ENCODE data around the gene PPCDC.

Gene PPCDC, protein sequence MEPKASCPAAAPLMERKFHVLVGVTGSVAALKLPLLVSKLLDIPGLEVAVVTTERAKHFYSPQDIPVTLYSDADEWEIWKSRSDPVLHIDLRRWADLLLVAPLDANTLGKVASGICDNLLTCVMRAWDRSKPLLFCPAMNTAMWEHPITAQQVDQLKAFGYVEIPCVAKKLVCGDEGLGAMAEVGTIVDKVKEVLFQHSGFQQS

DNA sequence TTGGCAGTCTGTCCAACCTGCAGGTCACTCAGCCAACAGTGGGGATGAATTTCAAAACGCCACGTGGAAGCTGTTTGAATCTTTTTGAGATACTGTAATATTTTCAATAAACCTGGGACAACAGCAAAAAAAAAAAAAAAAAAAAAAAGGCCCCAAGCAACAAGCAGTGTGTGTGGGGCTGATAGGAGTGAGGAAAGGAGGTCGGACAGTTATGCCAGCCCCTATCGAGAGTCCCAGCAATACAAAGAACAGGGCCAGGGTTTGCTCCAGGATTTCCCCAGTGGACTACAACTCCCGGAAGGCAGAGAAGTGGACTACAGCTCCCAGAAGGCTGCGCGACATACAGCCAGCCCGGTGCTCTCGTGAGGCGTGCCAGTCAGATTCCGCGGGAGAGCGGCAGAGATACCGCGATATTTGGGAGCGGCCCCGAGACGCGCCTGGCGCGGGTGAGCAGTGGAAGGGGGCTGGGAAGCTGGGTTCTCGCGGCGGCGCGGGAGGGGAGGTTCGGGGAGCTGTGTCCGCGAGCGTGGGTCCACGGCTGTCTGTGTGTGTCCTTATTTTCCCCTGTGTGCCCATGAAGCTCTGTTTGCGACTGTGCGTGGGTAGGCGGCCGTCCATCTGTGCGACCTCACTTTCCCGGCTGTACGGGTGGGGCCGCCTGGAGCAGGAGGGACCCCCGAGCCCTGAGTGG, at the start of gene PPCDC:
TSS of gene PPCDC (plus strand) at position 410 of the 691 bp plus-strand sequence. CDS start 4,729 bp downstream, outside the sequence.
- FAIRE-seq, result peak; percentile 79

DNA sequence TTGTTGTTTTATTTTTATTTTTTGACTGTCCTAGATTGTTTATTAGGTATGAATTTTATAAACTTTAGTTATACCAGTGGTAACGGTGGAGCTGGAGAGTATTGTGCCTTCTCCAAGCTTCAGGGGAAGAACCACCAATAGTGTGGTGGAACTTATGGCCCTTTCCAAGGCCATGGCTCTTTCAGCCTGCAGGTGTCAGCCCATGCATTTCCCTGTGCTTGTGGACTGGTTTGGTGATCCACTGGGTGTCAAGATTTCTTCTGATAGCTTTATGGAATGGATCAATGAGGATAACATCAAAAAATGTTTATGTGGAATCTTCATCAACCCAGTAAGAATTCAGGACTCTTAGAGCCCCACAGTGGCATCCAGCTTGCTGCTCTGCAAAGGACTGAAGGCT, 47.2 kb upstream of the PPCDC start:
- no peak for FAIRE-seq

DNA sequence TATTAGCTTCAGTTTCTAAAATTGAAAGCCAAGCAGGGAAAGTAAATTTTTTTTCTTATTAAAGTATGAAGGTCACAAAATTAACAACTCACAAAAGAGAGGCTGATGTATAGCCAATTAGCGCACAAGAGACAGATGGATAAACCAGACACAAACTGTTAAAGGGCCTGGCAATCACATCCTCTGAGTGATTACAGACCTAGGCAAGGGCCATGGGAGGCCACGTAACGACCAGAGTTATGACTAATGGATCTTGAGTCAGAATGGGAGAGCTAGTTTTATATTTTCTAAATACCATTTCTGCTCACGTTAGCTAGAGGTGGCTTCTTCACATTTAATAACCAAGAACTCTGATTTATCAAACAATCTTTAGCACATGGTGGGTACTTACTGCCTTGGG, 45.8 kb upstream of the PPCDC start:
- FAIRE-seq, result no peak

DNA sequence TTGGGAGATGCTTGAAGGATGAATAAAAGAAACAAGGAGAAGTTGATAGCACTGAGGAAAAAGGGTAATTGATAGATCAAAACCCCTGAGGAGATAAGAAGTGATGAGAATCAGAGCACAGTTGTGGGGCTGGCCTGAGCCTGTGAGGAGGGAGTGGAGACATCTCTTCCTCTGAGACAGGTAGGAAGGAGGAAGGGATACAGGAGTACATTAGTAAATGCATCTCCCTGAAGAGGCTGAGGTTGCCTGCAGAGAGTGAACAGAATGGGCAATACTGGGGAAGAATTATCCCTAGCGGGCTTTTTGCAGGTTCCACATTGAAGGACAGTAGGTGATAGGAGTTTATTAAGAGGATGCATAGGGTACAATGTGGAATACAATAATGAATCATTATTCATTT, 45.3 kb upstream of the PPCDC start:
- FAIRE-seq, result no peak

DNA sequence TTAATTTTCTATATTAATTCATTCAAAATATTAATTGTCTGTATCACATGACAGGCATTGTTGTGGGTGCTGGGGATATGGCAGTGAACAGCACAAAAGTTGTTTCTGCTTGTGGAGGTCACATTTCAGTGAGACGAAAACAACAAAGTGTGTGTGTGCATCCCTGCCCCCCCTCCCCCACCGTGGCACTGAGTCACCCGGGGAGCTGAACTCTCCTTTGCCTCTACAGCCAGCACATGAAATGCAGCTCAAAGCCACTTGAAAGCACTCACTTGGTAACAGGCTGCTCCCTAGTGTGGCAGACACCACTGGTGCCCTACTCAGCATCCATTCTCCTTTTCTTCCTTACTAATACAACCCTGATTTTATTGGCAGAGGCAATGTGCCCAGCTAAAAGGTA, 44.9 kb upstream of the PPCDC start:
- FAIRE-seq, result no peak

DNA sequence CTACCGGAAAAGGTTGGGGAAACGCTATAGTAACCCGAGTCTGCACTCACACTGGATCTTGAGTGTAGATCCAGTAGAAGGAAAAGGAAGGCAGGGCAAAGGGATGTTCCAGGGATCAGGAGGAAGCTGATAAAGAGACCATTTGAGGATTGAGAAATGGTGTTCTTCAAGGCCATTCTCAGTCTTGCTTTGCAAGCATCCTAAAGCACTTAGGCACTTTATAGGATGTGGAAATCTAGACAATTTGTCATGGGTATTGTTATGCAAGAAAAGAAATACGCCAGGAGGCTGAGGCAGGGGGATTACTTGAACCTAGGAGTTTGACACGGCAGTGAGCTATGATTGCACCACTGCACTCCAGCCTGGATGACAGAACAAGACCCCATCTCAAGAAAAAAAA, 41.2 kb upstream of the PPCDC start:
- FAIRE-seq, result no peak

DNA sequence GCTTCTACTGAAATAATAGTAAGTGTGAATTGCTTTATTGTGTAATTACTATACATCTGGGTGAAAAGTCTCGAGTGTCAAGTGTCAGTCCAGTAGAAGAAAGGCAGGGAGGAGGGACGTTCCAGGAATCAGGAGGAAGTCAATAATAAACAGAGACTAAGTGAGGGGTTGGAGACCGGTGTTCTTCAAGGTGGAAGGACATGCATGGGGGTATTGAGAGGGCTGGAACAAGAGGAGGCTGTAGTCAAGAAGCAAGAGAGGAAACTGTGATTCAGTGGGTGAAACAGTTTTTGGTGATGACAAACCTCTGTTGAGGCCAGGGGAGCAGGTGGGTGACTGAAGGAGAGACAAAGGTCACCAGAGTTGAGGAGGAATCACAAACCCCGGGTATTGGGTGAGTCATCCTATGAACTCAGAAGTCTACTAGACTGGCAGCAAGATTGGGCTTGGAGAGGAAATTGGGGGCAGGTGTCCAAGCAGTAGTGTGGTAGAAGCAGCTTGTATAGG, 39.6 kb upstream of the PPCDC start:
- FAIRE-seq, result no peak

GRCh38 chr15:74988007-74988800, 35.2 kb upstream of the PPCDC start:
- FAIRE-seq, result no peak

- FAIRE-seq, result no peak
Observed at GRCh38 chr15:74989527-74989926, 33.9 kb upstream of the PPCDC start.

- FAIRE-seq, result no peak
Observed at GRCh38 chr15:74992619-74993018, 30.8 kb upstream of the PPCDC start.

- no peak for FAIRE-seq
Observed at GRCh38 chr15:74994236-74994635, 29.2 kb upstream of the PPCDC start.

- FAIRE-seq, result no peak
Observed at GRCh38 chr15:74994685-74995084, 28.7 kb upstream of the PPCDC start.

DNA sequence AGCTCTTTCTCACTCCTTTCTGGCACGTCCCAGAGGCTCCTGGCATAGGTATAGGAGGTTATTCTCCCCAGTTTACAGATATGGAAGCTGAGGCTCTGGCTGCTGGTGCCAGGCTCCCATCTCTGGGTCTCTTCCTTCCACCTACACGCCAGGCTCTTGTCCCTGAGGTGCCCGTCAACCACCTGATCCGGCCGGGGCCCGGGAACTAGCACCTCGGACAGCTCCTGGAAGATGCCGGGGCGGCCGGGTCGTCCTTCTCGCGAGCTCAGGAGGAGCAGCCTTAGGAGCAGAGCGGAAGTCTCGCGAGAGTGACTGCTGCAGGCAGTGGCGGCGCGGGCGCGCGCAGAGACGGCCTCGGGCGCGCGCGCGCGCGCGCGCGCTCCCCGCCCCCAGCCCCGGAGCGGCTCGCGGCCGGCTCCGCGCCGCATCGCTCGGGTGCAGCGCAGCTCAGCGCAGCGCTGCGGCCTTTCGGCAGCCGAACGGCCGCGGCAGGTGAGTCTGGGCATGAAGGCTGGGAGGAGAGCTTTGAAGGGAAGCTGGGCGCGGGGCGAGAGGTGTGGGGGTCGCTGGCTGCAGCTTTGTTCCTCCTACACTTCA, 28.1 kb upstream of the PPCDC start, which contains the start of gene SCAMP5:
TSS of gene SCAMP5 (plus strand) at position 382 of the 597 bp plus-strand sequence. CDS start 16,277 bp downstream, outside the sequence.
- FAIRE-seq, result no peak

DNA sequence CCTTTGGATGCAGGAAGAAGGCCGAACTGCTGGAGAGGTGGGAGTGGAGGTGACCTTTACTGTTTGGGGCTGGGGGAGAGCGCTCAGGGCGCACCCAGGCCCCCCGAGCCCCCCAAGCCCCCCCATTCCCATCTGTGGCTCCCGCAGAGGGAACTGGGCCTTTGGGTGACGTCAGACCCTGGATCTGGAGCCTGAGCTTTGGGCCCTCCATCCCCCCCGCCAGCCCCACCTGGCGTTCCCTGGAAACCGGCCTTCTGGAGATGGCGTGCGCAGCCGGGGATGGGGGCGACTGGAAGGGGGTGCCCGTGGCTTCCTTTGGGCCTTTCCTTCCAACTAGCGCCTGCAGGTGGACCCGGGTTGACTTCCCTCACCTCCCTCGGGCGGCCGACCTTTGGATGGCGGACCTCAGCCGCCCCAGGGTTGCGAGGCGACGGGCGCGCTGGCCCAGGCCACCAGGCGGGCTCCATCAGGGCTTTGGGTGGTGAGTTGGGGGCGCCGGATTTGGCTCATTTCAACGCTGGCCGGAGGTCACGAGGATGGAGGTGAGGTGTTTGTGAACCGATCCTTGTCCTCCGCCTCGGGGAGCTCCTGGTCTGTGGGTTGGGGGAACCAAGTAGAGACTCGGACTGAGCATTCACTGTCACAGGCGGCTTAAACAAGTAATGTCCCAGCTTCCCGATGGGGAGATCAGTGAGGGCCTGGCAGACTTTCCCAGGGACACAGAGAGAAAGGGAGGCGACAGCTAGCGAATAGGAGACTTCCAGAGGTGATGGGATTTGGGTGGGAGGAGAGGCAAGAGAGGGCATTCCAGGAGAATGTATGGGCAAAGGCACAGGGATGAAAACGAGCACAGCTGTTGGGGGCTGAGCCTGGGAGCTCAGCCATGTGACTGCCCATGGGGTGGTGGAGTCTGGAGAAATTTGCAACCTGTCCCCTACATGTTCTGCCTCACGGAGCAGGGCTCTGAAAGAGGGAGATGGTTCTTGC, 27.3 kb upstream of the PPCDC start:
- FAIRE-seq, result no peak

- FAIRE-seq, result no peak
Observed at GRCh38 chr15:74997141-74997540, 26.2 kb upstream of the PPCDC start.

- FAIRE-seq, result no peak
Observed at GRCh38 chr15:74997543-74997942, 25.8 kb upstream of the PPCDC start.

GRCh38 chr15:75001310-75001709, 22.1 kb upstream of the PPCDC start:
- no peak for FAIRE-seq

DNA sequence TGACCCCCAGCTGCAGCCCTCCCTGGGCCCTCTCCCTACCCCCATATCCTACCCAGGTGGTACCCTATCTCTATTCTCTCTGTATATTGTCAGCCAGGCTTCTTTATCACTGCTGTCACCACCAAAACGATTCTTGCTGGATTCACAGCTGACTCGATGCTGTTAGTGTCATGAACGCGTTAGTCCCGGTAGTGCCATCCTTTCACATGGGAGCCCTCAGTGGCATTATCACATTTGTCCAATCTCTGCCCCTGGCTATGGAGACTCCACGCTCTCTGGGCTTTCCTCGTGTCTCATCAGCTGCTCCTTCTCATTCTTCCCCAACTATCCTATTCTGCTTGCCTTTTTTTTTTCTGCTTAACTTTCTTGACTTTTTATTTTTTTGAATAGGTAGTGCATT, 21.0 kb upstream of the PPCDC start:
- FAIRE-seq, result no peak

GRCh38 chr15:75007216-75007615, 16.2 kb upstream of the PPCDC start:
- FAIRE-seq, result no peak

DNA sequence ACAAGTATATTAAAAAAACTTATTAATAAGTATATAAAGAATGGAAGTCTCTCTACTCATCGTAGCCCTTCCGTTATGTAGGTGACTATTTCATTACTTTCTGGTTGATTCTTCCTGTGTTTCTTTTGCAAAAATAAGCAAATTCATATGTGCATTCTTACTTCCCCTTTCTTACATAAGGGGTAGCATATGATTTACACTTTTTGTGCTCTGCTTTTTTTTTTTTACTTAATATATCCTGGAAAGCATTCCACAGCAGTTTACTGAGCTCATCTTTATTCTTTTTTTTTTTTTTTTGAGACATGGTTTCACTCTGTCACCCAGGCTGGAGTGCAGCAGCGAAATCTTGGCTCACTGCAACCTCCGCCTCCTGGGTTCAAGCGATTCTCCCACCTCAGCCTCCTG, 15.2 kb upstream of the PPCDC start:
- FAIRE-seq, result no peak

GRCh38 chr15:75008629-75009326, 14.6 kb upstream of the PPCDC start:
- FAIRE-seq, result no peak

Measured in TTC549 (cell line).